ENCODE measurements around the gene ZNG1B.
"Not testable (repeated sequence)": the region's sequence is repeated elsewhere in the genome, so short reads cannot be mapped to it uniquely, and the experiment has no call there.

GRCh38 chr2:113465770-113466169, 28.3 kb downstream of the ZNG1B start:
- not testable (repeated sequence) for TF ChIP-seq POLR2AphosphoS5 (IDR thresholded peaks at IDR 0.05; ENCODE audit: insufficient read depth in 1 of 2, low read depth in 1 of 2); CTCF (IDR thresholded peaks at IDR 0.05); POLR2A (IDR thresholded peaks at IDR 0.05)
